ENCODE data around the gene SOX5.
"Not testable (repeated sequence)": the region's sequence is repeated elsewhere in the genome, so short reads cannot be mapped to it uniquely, and the experiment has no call there.

DNA sequence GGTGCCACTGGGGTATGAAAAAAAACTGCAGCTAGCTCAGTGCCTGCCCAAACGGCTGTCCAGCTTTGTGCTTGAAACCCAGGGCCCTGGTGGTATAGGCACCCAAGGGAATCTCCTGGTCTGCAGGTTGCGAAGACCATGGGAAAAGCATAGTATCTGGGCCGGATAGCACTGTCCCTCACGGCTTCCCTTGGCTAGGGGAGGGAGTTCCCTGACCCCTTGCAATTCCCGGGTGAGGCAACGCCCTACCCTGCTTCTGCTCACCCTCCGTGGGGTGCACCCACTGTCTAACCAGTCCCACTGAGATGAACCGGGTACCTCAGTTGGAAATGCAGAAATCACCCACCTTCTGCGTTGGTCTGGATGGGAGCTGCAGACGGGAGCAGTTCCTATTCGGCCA lies 124.3 kb downstream of the SOX5 start:
- TF ChIP-seq, protein P1, sequence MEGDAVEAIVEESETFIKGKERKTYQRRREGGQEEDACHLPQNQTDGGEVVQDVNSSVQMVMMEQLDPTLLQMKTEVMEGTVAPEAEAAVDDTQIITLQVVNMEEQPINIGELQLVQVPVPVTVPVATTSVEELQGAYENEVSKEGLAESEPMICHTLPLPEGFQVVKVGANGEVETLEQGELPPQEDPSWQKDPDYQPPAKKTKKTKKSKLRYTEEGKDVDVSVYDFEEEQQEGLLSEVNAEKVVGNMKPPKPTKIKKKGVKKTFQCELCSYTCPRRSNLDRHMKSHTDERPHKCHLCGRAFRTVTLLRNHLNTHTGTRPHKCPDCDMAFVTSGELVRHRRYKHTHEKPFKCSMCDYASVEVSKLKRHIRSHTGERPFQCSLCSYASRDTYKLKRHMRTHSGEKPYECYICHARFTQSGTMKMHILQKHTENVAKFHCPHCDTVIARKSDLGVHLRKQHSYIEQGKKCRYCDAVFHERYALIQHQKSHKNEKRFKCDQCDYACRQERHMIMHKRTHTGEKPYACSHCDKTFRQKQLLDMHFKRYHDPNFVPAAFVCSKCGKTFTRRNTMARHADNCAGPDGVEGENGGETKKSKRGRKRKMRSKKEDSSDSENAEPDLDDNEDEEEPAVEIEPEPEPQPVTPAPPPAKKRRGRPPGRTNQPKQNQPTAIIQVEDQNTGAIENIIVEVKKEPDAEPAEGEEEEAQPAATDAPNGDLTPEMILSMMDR (conservative IDR thresholded peaks at IDR 0.05; ENCODE audit: low read depth in 2 of 2): not testable (repeated sequence)
- not testable (repeated sequence) for TF ChIP-seq REST (IDR thresholded peaks at IDR 0.05; ENCODE audit: unreplicated experiment); EZH2 (IDR thresholded peaks at IDR 0.05; ENCODE audit: low read depth, unreplicated experiment); STAT1 (IDR thresholded peaks at IDR 0.05; ENCODE audit: unreplicated experiment); POLR2AphosphoS5 (IDR thresholded peaks at IDR 0.05; ENCODE audit: low read depth); ETS1 (IDR thresholded peaks at IDR 0.05); EZH2phosphoT487 (IDR thresholded peaks at IDR 0.05; ENCODE audit: unreplicated experiment); NANOG (IDR thresholded peaks at IDR 0.05; ENCODE audit: borderline replicate concordance); ZNF114 (CRISPR knock-in tag; IDR thresholded peaks at IDR 0.05); JUNB (IDR thresholded peaks at IDR 0.05; ENCODE audit: unreplicated experiment); ZNF331 (CRISPR knock-in tag; IDR thresholded peaks at IDR 0.05; ENCODE audit: low read depth); CREB1 (CRISPR knock-in tag; IDR thresholded peaks at IDR 0.05; ENCODE audit: low read depth)
- TF ChIP-seq, protein P2, sequence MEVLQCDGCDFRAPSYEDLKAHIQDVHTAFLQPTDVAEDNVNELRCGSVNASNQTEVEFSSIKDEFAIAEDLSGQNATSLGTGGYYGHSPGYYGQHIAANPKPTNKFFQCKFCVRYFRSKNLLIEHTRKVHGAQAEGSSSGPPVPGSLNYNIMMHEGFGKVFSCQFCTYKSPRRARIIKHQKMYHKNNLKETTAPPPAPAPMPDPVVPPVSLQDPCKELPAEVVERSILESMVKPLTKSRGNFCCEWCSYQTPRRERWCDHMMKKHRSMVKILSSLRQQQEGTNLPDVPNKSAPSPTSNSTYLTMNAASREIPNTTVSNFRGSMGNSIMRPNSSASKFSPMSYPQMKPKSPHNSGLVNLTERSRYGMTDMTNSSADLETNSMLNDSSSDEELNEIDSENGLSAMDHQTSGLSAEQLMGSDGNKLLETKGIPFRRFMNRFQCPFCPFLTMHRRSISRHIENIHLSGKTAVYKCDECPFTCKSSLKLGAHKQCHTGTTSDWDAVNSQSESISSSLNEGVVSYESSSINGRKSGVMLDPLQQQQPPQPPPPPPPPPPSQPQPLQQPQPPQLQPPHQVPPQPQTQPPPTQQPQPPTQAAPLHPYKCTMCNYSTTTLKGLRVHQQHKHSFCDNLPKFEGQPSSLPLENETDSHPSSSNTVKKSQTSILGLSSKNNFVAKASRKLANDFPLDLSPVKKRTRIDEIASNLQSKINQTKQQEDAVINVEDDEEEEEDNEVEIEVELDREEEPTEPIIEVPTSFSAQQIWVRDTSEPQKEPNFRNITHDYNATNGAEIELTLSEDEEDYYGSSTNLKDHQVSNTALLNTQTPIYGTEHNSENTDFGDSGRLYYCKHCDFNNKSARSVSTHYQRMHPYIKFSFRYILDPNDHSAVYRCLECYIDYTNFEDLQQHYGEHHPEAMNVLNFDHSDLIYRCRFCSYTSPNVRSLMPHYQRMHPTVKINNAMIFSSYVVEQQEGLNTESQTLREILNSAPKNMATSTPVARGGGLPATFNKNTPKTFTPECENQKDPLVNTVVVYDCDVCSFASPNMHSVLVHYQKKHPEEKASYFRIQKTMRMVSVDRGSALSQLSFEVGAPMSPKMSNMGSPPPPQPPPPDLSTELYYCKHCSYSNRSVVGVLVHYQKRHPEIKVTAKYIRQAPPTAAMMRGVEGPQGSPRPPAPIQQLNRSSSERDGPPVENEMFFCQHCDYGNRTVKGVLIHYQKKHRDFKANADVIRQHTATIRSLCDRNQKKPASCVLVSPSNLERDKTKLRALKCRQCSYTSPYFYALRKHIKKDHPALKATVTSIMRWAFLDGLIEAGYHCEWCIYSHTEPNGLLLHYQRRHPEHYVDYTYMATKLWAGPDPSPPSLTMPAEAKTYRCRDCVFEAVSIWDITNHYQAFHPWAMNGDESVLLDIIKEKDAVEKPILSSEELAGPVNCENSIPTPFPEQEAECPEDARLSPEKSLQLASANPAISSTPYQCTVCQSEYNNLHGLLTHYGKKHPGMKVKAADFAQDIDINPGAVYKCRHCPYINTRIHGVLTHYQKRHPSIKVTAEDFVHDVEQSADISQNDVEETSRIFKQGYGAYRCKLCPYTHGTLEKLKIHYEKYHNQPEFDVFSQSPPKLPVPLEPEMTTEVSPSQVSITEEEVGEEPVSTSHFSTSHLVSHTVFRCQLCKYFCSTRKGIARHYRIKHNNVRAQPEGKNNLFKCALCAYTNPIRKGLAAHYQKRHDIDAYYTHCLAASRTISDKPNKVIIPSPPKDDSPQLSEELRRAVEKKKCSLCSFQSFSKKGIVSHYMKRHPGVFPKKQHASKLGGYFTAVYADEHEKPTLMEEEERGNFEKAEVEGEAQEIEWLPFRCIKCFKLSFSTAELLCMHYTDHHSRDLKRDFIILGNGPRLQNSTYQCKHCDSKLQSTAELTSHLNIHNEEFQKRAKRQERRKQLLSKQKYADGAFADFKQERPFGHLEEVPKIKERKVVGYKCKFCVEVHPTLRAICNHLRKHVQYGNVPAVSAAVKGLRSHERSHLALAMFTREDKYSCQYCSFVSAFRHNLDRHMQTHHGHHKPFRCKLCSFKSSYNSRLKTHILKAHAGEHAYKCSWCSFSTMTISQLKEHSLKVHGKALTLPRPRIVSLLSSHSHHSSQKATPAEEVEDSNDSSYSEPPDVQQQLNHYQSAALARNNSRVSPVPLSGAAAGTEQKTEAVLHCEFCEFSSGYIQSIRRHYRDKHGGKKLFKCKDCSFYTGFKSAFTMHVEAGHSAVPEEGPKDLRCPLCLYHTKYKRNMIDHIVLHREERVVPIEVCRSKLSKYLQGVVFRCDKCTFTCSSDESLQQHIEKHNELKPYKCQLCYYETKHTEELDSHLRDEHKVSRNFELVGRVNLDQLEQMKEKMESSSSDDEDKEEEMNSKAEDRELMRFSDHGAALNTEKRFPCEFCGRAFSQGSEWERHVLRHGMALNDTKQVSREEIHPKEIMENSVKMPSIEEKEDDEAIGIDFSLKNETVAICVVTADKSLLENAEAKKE (CRISPR knock-in tag; IDR thresholded peaks at IDR 0.05): not testable (repeated sequence)
